K562 (cell line): ENCODE results near the gene IMP4. TPM values are rescaled to one million over a fixed set of nuclear protein-coding genes. Genes with fewer than 3 reads are reported as not detected.

ENCODE experiments used
- ATF7 ChIP-seq: fragments of 450-650 bp; IDR thresholded peaks from 2 replicates; pipeline ENCODE4 v1.7.1; 2014; ENCODE audit warnings: mild to moderate bottlenecking, moderate library complexity
- CBX1 ChIP-seq: sonication (generic); IDR thresholded peaks from 2 replicates; pipeline ENCODE4 v1.6.1; 2016; ENCODE audit warnings: antibody characterized with exemption, low read depth, mild to moderate bottlenecking
- CREBBP ChIP-seq: IDR thresholded peaks from one replicate; pipeline ENCODE4 v1.6.1; 2012; ENCODE audit warnings: low read depth, mild to moderate bottlenecking, control low read depth, inconsistent platforms, low read length
- EP400 ChIP-seq: fragments of 450-650 bp; IDR thresholded peaks from 2 replicates; pipeline ENCODE4 v1.6.1; 2017; ENCODE audit warnings: antibody characterized with exemption, mild to moderate bottlenecking, moderate library complexity
- HNRNPL ChIP-seq: fragments of 200-400 bp; formaldehyde crosslinking; IDR thresholded peaks from 2 replicates; pipeline ENCODE4 v1.6.1; 2017; ENCODE audit warnings: low read depth, mild to moderate bottlenecking, low read length
- KHSRP ChIP-seq: fragments of 450-650 bp; IDR thresholded peaks from 2 replicates; pipeline ENCODE4 v1.6.1; 2017
- LCOR ChIP-seq: sonication (generic); formaldehyde crosslinking; IDR thresholded peaks from 2 replicates; pipeline ENCODE4 v1.8.0; 2022; ENCODE audit warnings: mild to moderate bottlenecking, missing genetic modification reagents
- MED1 ChIP-seq: sonication (generic); formaldehyde crosslinking; IDR thresholded peaks from 2 replicates; pipeline ENCODE4 v1.8.1; 2023; ENCODE audit warnings: missing genetic modification reagents, borderline replicate concordance
- OTX1 ChIP-seq: fragments of 450-650 bp; formaldehyde crosslinking; IDR thresholded peaks from 2 replicates; pipeline ENCODE4 v1.4.0; 2022; ENCODE audit warnings: mild to moderate bottlenecking
- POLR2H ChIP-seq: IDR thresholded peaks from 2 replicates; pipeline ENCODE4 v1.6.1; 2016; ENCODE audit warnings: missing genetic modification characterization, low read depth, mild to moderate bottlenecking, control low read depth, missing compliant biosample characterization, moderate library complexity
- PTBP1 ChIP-seq: fragments of 200-400 bp; formaldehyde crosslinking; IDR thresholded peaks from 2 replicates; pipeline ENCODE4 v1.6.1; 2017; ENCODE audit warnings: low read depth, low read length
- RFX5 ChIP-seq: IDR thresholded peaks from 2 replicates; pipeline ENCODE4 v1.6.1; 2011; ENCODE audit warnings: low read depth, mild to moderate bottlenecking, improper control_type of control experiment, low read length
- TARDBP ChIP-seq: fragments of 450-650 bp; IDR thresholded peaks from 2 replicates; pipeline ENCODE4 v1.6.1; 2016
- TGIF2 ChIP-seq: sonication (generic); formaldehyde crosslinking; IDR thresholded peaks from 2 replicates; pipeline ENCODE4 v1.8.1; 2022; ENCODE audit warnings: mild to moderate bottlenecking, missing genetic modification reagents, moderate library complexity
- THRAP3 ChIP-seq: fragments of 450-650 bp; IDR thresholded peaks from 2 replicates; pipeline ENCODE4 v1.6.1; 2016; ENCODE audit warnings: mild to moderate bottlenecking, inconsistent platforms, borderline replicate concordance
- VEZF1 ChIP-seq: fragments of 200-800 bp; sonication (Bioruptor generic); IDR thresholded peaks from 2 replicates; pipeline ENCODE4 v1.6.1; 2017; ENCODE audit warnings: missing genetic modification characterization, missing compliant biosample characterization
- ZEB2 ChIP-seq: fragments of 450-650 bp; IDR thresholded peaks from 2 replicates; pipeline ENCODE4 v1.6.1; 2016
- ZNF507 ChIP-seq: conservative IDR thresholded peaks from 2 replicates; pipeline ENCODE4 v1.6.1; 2017; ENCODE audit warnings: missing genetic modification characterization, missing compliant biosample characterization
- polyA plus RNA-seq, 8 experiments: library from polyadenylated mRNA; depleted of rRNA in 4 of 8; stranded (reverse) in 5 of 8; unstranded in 3 of 8; fragments of >200 nt; fragmentation: Nextera tagmentation in 2 of 8; fragmentation: Illumina TruSeq in 1 of 8; extraction: Ambion mirVana in 2 of 8; extraction: Trizol in 1 of 8; gene quantifications; 2 replicates each; pipeline versions ENCODE4 v1.2.1 to v1.2.3, GENCODE V29; 2011 to 2014; ENCODE audit warnings: inconsistent platforms in 1 of 8, missing spikeins in 1 of 8
- total RNA-seq, 7 experiments: library from RNA; depleted of rRNA in 6 of 7; stranded (reverse); fragments of >200 nt in 6 of 7; fragmentation: Illumina TruSeq in 2 of 7; extraction: Trizol in 2 of 7; gene quantifications; 2 replicates each; pipeline versions ENCODE4 v1.2.1 to v1.2.3, GENCODE V29; 2011 to 2021; ENCODE audit warnings: low replicate concordance in 1 of 7
- TF ChIP-seq, protein P1 (sequence below): sonication (generic); formaldehyde crosslinking; IDR thresholded peaks from 2 replicates; pipeline ENCODE4 v1.8.1; 2023; ENCODE audit warnings: mild to moderate bottlenecking, missing genetic modification reagents
- TF ChIP-seq, protein P2 (sequence below): fragments of 250-450 bp; sonication (Bioruptor Pico); IDR thresholded peaks from 2 replicates; pipeline ENCODE4 v1.5.0; 2021; ENCODE audit warnings: mild to moderate bottlenecking, borderline replicate concordance
- TF ChIP-seq, protein P3 (sequence below): sonication (generic); formaldehyde crosslinking; IDR thresholded peaks from 2 replicates; pipeline ENCODE4 v1.8.0; 2023; ENCODE audit warnings: mild to moderate bottlenecking, missing genetic modification reagents

IMP4 gene
- total and polyA plus RNA-seq, 9 of the 15 experiments (the other 6 are each of a cell fraction or from before 2014, with no cell fraction given): 35.4 to 209 (median 100.0) TPM

DNA sequence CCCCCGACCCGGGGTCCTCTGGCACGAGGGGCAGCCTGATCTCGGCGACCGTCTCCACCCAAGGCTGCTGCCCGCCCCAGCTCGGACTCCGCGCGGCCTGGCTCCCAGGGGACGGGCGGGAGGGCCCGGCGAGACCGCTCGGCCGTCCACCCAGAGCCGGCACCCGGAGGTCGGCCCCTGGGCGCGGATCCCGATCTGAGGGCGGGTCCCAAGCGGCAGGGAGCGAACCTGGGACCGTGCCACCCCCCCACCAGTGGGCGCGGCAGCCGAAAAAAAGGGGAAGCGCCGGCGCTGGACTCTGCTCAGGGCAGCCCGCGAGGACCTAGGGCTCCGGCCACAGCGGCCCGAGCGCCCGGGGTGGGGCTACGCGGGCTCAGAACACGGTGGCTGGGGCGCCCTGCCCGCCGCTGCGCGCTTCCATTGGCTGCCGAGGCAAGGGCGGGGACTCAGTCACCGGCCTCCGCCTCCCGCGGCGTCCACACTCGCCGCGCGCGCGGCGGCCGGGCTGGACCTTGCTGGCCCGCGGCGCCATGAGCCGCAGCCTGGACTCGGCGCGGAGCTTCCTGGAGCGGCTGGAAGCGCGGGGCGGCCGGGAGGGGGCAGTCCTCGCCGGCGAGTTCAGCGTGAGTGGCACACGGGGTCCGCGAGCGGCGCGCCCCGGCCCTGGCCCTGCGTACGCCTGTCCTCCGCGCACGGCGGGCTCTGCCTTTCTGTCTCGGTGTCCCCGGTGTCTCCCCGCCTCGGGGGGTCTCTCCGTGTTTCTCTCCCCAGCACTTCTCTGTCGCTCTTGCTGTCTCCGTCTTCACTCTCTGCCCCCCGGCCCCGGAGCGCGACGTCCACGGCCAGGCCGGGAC, 13.1 kb downstream of the IMP4 start, which contains the start of gene PTPN18 (continued):
- TF ChIP-seq, protein P1, sequence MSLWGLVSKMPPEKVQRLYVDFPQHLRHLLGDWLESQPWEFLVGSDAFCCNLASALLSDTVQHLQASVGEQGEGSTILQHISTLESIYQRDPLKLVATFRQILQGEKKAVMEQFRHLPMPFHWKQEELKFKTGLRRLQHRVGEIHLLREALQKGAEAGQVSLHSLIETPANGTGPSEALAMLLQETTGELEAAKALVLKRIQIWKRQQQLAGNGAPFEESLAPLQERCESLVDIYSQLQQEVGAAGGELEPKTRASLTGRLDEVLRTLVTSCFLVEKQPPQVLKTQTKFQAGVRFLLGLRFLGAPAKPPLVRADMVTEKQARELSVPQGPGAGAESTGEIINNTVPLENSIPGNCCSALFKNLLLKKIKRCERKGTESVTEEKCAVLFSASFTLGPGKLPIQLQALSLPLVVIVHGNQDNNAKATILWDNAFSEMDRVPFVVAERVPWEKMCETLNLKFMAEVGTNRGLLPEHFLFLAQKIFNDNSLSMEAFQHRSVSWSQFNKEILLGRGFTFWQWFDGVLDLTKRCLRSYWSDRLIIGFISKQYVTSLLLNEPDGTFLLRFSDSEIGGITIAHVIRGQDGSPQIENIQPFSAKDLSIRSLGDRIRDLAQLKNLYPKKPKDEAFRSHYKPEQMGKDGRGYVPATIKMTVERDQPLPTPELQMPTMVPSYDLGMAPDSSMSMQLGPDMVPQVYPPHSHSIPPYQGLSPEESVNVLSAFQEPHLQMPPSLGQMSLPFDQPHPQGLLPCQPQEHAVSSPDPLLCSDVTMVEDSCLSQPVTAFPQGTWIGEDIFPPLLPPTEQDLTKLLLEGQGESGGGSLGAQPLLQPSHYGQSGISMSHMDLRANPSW (CRISPR knock-in tag): no peak
- TF ChIP-seq ZEB2 (no peak), POLR2H (tag) (peak; percentile 85), TGIF2 (CRISPR knock-in tag) (0 out of 2 replicates have a peak, but pooled peaks have one; percentile 35), LCOR (peak; percentile 55; the same call in 1 of the 2 replicates), CBX1 (peak; percentile 64; the same call in 1 of the 2 replicates), VEZF1 (CRISPR knock-in tag) (peak; percentile 84), MED1 (no peak), TARDBP (peak; percentile 85; the same call in 1 of the 2 replicates), RFX5 (no peak), KHSRP (no peak), OTX1 (CRISPR knock-in tag) (no peak), ZNF507 (no peak), THRAP3 (no peak), EP400 (peak; percentile 55; the same call in 1 of the 2 replicates), CREBBP (no peak), HNRNPL (peak; percentile 62; the same call in 1 of the 2 replicates), ATF7 (peak; percentile 73), PTBP1 (no peak)
- TF ChIP-seq, protein P2, sequence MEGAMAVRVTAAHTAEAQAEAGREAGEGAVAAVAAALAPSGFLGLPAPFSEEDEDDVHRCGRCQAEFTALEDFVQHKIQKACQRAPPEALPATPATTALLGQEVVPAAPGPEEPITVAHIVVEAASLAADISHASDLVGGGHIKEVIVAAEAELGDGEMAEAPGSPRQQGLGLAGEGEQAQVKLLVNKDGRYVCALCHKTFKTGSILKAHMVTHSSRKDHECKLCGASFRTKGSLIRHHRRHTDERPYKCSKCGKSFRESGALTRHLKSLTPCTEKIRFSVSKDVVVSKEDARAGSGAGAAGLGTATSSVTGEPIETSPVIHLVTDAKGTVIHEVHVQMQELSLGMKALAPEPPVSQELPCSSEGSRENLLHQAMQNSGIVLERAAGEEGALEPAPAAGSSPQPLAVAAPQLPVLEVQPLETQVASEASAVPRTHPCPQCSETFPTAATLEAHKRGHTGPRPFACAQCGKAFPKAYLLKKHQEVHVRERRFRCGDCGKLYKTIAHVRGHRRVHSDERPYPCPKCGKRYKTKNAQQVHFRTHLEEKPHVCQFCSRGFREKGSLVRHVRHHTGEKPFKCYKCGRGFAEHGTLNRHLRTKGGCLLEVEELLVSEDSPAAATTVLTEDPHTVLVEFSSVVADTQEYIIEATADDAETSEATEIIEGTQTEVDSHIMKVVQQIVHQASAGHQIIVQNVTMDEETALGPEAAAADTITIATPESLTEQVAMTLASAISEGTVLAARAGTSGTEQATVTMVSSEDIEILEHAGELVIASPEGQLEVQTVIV: no peak
- TF ChIP-seq, protein P3, sequence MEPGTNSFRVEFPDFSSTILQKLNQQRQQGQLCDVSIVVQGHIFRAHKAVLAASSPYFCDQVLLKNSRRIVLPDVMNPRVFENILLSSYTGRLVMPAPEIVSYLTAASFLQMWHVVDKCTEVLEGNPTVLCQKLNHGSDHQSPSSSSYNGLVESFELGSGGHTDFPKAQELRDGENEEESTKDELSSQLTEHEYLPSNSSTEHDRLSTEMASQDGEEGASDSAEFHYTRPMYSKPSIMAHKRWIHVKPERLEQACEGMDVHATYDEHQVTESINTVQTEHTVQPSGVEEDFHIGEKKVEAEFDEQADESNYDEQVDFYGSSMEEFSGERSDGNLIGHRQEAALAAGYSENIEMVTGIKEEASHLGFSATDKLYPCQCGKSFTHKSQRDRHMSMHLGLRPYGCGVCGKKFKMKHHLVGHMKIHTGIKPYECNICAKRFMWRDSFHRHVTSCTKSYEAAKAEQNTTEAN (CRISPR knock-in tag): no peak
